Urinary bladder (tissue), 4 donors: Measurements from ENCODE around the gene ZNF232. TPM values are rescaled to one million over a fixed set of nuclear protein-coding genes. Genes with fewer than 3 reads are reported as not detected.
"Not testable (repeated sequence)": the region's sequence is repeated elsewhere in the genome, so short reads cannot be mapped to it uniquely, and the experiment has no call there.

Source experiments
- DNase-seq: peaks from one replicate; pipeline ENCODE4 v3.0.0-alpha.2; 2015; ENCODE audit errors: extremely low spot score
- H3K27ac ChIP-seq: one replicate; pipeline ENCODE4 v1.5.1; 2013; ENCODE audit warnings: low read depth, mild to moderate bottlenecking, moderate library complexity
- H3K36me3 ChIP-seq: one replicate; pipeline ENCODE4 v1.6.1; 2013; ENCODE audit warnings: mild to moderate bottlenecking, moderate library complexity; ENCODE audit not compliant: insufficient read depth
- H3K4me1 ChIP-seq: one replicate; pipeline ENCODE4 v1.6.1; 2013; ENCODE audit warnings: mild to moderate bottlenecking, moderate library complexity; ENCODE audit not compliant: insufficient read depth
- H3K4me3 ChIP-seq: one replicate; pipeline ENCODE4 v1.5.1; 2013; ENCODE audit warnings: low read depth, low read length
- WGBS: extraction: QIAGEN DNeasy Blood & Tissue Kit; methylation state at CpG from one replicate; pipeline ENCODE4 v1.1.7; 2013; 5-methylcytosine and 5-hydroxymethylcytosine counted together
- polyA plus RNA-seq: library from polyadenylated mRNA; stranded (reverse); fragments of 200-250 nt; gene quantifications from one replicate; pipeline ENCODE4 v1.2.3, GENCODE V29; 2013
- total RNA-seq: library from RNA; depleted of rRNA; stranded (reverse); fragments of >200 nt; gene quantifications from one replicate; pipeline ENCODE4 v1.2.3, GENCODE V29; 2014
- donor health status: healthy with polysubstance abuse.
- donor health status: healthy.

The ZNF232 gene
- total and polyA plus RNA-seq, 2 donors, result 9.0 to 9.1 TPM

DNA sequence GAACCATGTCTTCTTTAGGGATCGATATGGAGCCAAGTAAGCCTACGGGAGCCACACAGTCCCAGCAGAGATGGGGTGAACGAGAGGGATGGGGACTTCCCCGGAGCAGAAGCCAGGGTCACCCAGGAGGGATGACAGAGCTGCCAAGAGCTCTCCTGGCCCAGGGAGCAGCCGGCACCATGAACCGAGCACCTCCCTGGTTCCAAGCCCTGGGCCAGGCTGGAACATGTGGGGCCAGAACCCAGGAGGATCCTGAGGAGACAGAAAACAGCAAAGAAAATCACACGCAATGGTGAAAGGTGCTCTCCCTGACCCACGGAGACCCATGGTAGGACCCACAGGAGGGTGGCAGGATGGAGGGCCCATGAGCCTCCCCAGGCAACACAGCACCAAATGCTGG lies 22.3 kb upstream of the ZNF232 start:
- not testable (repeated sequence) for H3K36me3 ChIP-seq, H3K4me3 ChIP-seq, H3K4me1 ChIP-seq, DNase-seq, H3K27ac ChIP-seq
- 86% methylated on average over 8 of the region's 8 CpGs for WGBS

DNA sequence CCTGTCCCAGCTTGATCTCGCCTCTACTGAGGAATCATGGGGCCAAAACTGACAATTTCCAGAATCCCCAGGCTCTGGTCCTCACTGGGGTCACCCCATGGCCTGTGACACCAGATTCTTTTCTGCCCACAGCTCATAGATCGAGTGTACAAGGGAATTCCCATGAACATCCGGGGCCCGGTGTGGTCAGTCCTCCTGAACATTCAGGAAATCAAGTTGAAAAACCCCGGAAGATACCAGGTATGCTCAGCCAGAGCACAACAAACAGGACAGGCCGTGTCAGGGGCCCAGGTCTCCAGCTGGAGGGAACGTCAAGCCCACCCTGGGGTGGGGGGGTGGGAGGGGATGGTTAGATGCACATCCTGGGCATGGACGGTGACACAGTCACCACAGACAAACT lies 21.6 kb upstream of the ZNF232 start:
- Histone ChIP-seq H3K4me1 (no peaks in the 10 kb centered on the region), H3K36me3 (no peaks in the 10 kb centered on the region), H3K4me3 (no peak overlapping the region), H3K27ac (no peak overlapping the region)
- DNase-seq, result no peak
- WGBS, result 79% methylated on average over 8 of the region's 8 CpGs

DNA sequence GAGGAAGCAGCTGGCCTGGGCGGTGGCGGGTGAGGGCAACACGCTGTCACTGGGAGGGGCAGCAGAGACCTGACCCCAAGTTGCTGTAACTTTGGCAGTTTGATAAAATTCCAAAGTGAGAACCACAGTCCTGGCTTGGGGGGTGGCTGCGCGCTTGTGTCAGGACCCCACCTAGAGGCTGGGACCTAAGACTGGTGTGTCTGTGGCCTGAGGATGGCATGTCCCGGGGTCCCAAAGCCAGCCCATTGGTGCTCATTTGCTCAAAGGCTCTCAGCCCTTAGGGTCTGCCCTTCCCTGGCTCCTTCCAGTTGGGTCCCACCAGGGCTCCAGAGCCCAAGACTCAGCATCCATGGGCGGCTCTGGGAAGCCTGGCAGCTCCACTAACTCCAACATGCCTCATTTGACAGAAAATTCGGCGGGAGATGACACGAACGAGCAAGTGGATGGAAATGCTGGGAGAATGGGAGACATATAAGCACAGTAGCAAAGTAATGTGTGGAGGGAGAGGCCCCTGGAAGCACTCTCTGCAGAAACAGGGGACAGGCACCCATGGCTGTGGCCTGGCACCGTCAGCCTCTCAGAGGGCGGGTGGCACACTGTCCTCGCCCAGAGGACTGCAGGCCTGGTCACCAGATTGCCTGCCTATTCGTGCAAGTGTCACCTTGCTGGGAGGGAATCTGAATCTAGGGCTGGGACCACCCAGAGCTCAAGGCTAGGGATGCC lies 21.0 kb upstream of the ZNF232 start:
- WGBS, result 91% methylated on average over 15 of the region's 15 CpGs
- H3K27ac ChIP-seq, DNase-seq, H3K4me3 ChIP-seq, H3K4me1 ChIP-seq, H3K36me3 ChIP-seq: not testable (repeated sequence)

DNA sequence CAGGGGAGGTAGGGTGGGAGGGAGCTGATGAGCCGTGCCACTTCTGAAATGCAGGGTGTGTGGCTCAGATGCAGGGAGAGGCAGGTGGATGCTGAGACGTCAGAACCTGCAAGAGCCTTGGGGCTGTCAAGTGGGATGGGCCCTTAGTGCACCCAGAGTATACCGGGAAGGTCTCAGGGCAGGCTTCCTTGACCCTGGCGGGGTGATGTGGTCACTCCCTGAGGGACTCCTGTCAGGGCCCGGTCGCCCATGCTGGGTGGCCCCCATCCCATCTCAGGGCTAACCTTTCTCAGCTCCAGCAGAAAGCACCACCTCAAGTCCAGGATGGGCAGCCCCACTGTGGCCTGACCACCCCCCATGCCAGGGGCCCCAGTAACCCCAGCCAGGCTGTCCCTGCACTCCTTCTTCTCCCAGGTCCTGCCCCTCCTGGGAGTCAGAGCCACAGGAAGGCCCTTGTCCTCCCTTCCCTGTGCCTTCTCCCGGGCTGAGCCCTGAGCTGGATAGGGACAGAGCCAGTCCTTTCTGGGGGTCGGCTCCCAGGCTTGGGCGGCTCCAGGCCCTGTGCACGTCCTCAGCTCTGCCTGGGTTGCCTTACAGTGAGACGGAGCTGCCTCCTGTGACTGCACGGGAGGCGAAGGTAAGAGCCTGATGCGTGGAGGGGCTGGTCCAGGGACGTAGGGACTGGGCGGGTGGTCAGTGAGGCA lies 20.3 kb upstream of the ZNF232 start:
- WGBS, result 81% methylated on average over 16 of the region's 16 CpGs
- not testable (repeated sequence) for H3K4me3 ChIP-seq, H3K27ac ChIP-seq, H3K36me3 ChIP-seq, H3K4me1 ChIP-seq, DNase-seq

DNA sequence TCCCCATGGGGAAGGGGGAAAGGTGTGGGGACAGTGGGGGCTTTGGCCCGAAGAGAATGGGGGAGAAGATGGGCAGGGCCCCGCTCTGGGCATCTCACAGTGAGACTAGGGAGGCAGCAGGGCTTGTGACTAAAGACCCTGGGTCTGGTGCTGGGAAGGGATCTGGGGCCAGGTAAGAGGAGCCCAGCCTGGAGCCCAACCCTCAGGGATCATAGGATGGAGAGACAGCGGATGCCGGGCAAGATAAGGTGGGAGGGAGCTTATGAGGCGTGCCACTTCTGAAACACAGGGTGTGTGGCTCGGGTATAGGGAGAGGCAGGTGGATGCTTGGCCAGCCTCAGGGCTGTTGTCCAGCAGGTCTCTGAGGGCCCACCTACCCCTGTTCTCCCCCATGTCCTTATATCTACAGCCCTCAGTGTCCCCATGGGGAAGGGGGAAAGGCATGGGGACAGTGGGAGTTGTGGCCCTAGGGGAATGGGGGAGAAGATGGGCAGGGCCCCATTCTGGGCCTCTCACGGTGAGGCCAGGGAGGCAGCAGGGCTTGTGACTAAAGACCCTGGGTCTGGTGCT lies 19.6 kb upstream of the ZNF232 start:
- no peak overlapping the region for H3K27ac ChIP-seq
- WGBS, result 91% methylated on average over 7 of the region's 7 CpGs
- H3K36me3 ChIP-seq, result no peaks in the 10 kb centered on the region
- no peaks in the 10 kb centered on the region for H3K4me1 ChIP-seq
- no peak for DNase-seq
- H3K4me3 ChIP-seq, result no peak overlapping the region

DNA sequence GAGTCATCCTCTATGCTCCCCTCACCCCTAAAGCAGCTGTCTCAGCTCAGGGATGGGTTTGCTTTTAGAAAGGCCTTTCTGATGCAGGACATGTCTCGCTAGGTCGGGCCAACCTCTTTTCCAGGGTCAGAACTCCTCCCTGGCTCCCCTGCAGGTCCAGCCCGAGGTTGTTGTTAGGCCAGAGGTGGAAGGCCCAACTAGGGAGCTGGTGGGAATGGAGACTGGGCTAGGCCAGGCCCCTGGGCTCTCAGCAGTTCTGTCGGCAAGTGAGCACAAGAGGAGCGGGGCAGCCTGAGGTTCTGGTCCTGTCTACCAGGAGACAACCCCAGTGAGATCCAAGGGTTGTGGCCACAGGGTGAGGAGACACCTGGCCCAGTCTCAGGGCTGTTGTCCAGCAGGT lies 19.0 kb upstream of the ZNF232 start:
- not testable (repeated sequence) for H3K4me1 ChIP-seq, DNase-seq, H3K4me3 ChIP-seq, H3K36me3 ChIP-seq, H3K27ac ChIP-seq
- WGBS, result 76% methylated on average over 5 of the region's 5 CpGs

DNA sequence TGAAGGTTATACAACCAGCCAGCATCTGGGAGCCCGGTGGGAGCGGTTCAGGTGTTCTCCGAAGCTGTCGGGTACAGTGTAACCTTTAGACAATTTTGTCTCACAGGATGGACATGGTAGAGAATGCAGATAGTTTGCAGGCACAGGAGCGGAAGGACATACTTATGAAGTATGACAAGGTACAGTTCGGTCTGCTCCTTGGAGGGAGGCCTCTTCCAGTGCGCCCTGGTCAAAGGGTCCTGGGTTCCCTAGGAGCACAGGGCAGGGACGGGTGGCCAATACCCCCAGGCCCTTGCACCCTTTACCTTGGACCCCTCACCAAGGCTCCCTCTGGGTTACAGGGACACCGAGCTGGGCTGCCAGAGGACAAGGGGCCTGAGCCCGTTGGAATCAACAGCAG lies 18.6 kb upstream of the ZNF232 start:
- 93% methylated on average over 10 of the region's 10 CpGs for WGBS
- H3K27ac ChIP-seq, H3K4me3 ChIP-seq, H3K36me3 ChIP-seq, H3K4me1 ChIP-seq, DNase-seq: not testable (repeated sequence)

DNA sequence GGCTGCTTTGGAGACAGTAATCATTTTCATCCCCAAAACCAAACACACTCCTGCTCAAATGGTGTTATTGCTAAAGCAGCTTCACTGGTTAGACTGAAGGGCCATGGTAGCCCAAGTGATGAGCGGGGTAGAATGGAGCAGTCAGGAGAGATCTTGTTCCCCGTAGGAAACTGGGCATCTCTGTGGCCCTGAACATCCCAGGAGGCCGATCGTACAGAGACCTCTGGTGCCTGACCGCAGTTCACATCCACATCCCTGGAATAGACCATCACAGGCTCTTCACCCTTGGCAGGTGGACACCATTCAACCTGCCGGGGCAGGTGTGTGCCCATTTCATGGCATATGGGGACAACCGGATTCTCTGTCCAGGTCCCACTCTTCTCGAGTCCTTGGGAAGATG lies 18.1 kb upstream of the ZNF232 start:
- not testable (repeated sequence) for DNase-seq, H3K36me3 ChIP-seq, H3K4me3 ChIP-seq, H3K27ac ChIP-seq, H3K4me1 ChIP-seq
- WGBS, result 91% methylated on average over 8 of the region's 8 CpGs

DNA sequence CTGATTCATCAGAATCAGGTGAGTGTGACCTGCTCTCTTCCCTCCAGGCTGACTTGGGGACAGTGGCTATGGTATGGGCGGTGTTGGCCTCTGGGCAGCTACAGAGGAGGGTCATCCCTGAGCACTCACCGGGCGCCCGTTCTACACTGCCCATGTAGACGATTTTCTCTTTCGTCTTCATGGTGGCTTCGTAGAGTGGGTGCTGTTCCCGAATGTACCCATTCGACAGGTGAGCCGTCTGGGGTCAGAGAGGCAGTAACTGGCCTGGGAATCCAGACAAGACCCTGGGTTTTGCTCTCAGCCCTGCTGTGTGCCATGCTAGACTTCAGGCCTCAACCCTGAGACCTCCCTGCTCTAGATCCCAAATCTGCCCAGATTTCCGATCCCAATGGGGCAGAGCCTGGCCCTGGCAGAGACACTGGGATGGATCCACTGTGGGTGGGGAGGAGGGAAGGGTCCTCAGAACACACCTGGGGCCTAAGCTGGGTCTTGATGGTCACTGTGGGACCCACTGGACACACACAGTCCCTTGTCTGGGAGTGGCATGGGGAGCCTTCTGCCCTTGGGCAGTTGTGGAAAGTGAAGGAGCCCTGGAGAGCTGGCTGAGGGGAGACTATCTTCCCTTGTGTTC lies 17.3 kb upstream of the ZNF232 start:
- H3K4me1 ChIP-seq, result no peaks in the 10 kb centered on the region
- 91% methylated on average over 11 of the region's 11 CpGs for WGBS
- H3K27ac ChIP-seq, result no peak overlapping the region
- DNase-seq, result no peak
- H3K36me3 ChIP-seq, result no peaks in the 10 kb centered on the region
- H3K4me3 ChIP-seq, result no peak overlapping the region

DNA sequence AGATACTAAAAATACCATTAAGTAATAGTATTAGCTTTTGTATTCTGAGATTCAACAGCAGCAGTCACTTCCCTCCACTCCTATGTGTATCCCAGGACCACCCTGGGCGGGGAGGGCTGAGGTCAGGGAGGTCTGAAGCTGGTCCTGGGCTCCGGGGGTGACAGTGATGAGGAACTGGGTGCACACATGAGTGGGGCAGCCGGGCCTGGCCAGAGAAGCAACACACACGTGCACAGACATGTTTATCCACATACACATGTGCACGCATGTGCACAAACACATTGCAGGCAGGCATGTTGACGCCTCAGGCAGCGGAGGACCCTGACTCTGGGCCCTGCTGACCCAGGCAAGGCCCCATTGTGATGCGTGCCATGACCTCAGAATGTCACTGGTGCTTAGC lies 16.7 kb upstream of the ZNF232 start:
- not testable (repeated sequence) for H3K4me3 ChIP-seq, DNase-seq, H3K36me3 ChIP-seq, H3K27ac ChIP-seq, H3K4me1 ChIP-seq
- WGBS, result 85% methylated on average over 8 of the region's 8 CpGs

DNA sequence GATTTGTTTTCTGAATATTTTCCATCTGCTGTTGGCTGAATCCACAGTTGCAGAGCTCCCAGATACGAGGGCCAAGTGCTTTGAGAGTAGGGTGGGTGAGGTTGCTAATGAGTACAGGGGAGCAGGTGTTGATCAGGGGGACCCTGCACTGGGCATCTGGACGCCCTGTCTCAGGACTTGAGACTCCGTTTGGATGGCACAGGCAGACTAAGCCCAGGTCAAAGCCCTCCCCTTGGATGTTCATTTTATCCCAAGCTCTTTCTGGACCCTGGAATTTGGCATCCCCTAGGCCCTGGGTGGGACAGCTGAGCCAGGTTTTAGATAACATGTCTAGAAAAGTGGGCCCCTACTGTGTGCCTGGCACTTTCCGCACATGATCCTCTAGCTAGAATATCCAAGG lies 16.2 kb upstream of the ZNF232 start:
- Histone ChIP-seq H3K27ac (no peak overlapping the region), H3K4me1 (peaks cover 2% of the 10 kb centered on the region), H3K36me3 (no peaks in the 10 kb centered on the region), H3K4me3 (no peak overlapping the region)
- 64% methylated on average over 4 of the region's 4 CpGs for WGBS
- DNase-seq, result no peak

DNA sequence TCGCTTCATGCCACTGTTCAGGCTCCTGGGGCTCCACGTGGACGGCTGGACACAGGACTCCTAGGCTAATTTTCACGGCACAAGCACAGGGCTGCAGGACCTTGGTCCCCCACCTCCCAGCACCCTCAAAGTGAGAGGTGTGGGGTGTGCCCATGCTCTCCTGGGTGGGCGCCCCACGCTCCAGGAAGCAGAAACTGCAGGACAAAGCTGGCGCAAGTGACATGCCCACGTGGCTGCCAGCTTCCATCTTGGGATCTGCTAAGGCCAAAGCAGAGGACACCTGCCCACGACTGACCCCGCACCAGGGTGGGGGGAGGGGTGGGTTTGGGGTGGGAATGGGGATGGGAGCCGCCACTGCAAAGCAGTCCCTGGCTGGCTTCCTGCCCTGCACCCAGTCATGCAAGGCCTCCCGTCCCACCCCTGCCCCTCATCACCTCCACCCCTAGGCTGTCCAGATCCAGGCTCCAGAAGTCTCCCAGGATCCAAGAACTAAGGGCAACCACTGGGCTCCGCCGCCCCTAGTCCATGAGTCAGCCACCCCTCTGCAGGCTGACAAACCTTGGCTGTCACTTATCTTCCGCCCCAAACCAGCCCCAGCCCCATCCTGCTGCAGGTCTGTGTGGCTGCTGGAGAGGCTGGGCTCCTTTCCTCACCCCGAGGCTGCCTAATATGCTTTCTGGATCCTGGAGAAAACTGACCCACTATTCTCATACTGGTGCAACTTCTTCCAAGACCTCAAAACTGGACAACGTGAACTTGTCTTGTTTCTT lies 15.2 kb upstream of the ZNF232 start:
- 79% methylated on average over 17 of the region's 17 CpGs for WGBS
- no peak overlapping the region for H3K27ac ChIP-seq
- H3K36me3 ChIP-seq, result no peaks in the 10 kb centered on the region
- no peak overlapping the region for H3K4me3 ChIP-seq
- DNase-seq, result no peak
- H3K4me1 ChIP-seq, result peaks cover 2% of the 10 kb centered on the region

DNA sequence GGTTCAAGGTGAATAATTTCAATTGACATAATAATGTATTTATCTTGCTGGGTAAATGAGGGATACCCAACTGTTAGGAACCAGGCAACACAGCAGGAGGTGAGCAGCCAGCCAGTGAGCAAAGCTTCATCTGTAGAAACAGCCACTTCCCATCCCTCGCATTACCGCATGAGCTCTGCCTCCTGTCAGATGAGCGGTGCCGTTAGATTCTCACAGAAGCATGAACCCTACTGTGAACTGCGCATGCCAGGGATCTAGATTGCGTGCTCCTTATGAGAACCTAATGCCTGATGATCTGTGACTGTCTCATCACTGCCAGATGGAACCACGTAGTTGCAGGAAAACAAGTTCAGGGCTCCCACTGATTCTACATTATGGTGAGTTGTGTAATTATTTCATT lies 13.2 kb upstream of the ZNF232 start:
- 81% methylated on average over 7 of the region's 7 CpGs for WGBS
- not testable (repeated sequence) for H3K36me3 ChIP-seq, H3K4me1 ChIP-seq, DNase-seq, H3K4me3 ChIP-seq, H3K27ac ChIP-seq
